Measurements from ENCODE around the gene HNF1B.
"Not testable (repeated sequence)": the region's sequence is repeated elsewhere in the genome, so short reads cannot be mapped to it uniquely, and the experiment has no call there.

HNF1B gene

GRCh38 chr17:37702598-37702997 lies 42.3 kb downstream of the HNF1B start:
- DNase-seq (ENCODE audit: low read depth, low spot score) = no peak

- DNase-seq (ENCODE audit: low read depth, low spot score) = no peak
These were observed 43.4 kb downstream of the HNF1B start for GRCh38 chr17:37701496-37701898.

- DNase-seq (ENCODE audit: low read depth, low spot score) = no peak
These were observed 44.0 kb downstream of the HNF1B start for GRCh38 chr17:37700881-37701280.

- DNase-seq (ENCODE audit: low read depth, low spot score) = no peak
These were observed 45.4 kb downstream of the HNF1B start for GRCh38 chr17:37699285-37699973.

- DNase-seq (ENCODE audit: low read depth, low spot score) = no peak
These were observed 46.0 kb downstream of the HNF1B start for GRCh38 chr17:37698911-37699255.

GRCh38 chr17:37698132-37698910 lies 46.5 kb downstream of the HNF1B start:
- no peak for DNase-seq (ENCODE audit: low read depth, low spot score)

GRCh38 chr17:37697381-37697780 lies 47.5 kb downstream of the HNF1B start:
- no peak for DNase-seq (ENCODE audit: low read depth, low spot score)

GRCh38 chr17:37696366-37696765 lies 48.5 kb downstream of the HNF1B start:
- no peak for DNase-seq (ENCODE audit: low read depth, low spot score)

- no peak for DNase-seq (ENCODE audit: low read depth, low spot score)
These were observed 49.1 kb downstream of the HNF1B start for GRCh38 chr17:37695726-37696125.

GRCh38 chr17:37694734-37695133 lies 50.1 kb downstream of the HNF1B start:
- no peak for DNase-seq (ENCODE audit: low read depth, low spot score)

- DNase-seq (ENCODE audit: low read depth, low spot score) = no peak
These were observed 51.5 kb downstream of the HNF1B start for GRCh38 chr17:37693328-37693727.

- DNase-seq (ENCODE audit: low read depth, low spot score) = no peak
These were observed 53.1 kb downstream of the HNF1B start for GRCh38 chr17:37691807-37692206.

- no peak for DNase-seq (ENCODE audit: low read depth, low spot score)
These were observed 55.5 kb downstream of the HNF1B start for GRCh38 chr17:37689317-37689716.

GRCh38 chr17:37683454-37683984 lies 61.3 kb downstream of the HNF1B start:
- no peak for DNase-seq (ENCODE audit: low read depth, low spot score)

- no peak for DNase-seq (ENCODE audit: low read depth, low spot score)
These were observed 62.9 kb downstream of the HNF1B start for GRCh38 chr17:37682007-37682406.

GRCh38 chr17:37679995-37680394 lies 64.9 kb downstream of the HNF1B start:
- not testable (repeated sequence) for DNase-seq (ENCODE audit: low read depth, low spot score)

- DNase-seq (ENCODE audit: low read depth, low spot score) = no peak
These were observed 66.8 kb downstream of the HNF1B start for GRCh38 chr17:37678036-37678435.

- DNase-seq (ENCODE audit: low read depth, low spot score) = no peak
These were observed 67.8 kb downstream of the HNF1B start for GRCh38 chr17:37677021-37677420.

- DNase-seq (ENCODE audit: low read depth, low spot score) = no peak
These were observed 68.5 kb downstream of the HNF1B start for GRCh38 chr17:37676115-37676925.

- no peak for DNase-seq (ENCODE audit: low read depth, low spot score)
These were observed 70.3 kb downstream of the HNF1B start for GRCh38 chr17:37674511-37674910.

- DNase-seq (ENCODE audit: low read depth, low spot score) = no peak
These were observed 71.5 kb downstream of the HNF1B start for GRCh38 chr17:37673386-37673785.

GRCh38 chr17:37672548-37673078 lies 72.2 kb downstream of the HNF1B start:
- no peak for DNase-seq (ENCODE audit: low read depth, low spot score)
